SHP77 (cell line): ENCODE data around the gene NACC1.

Experiments
- DNase-seq, 2 experiments: peaks; one replicate each; lab custom pipeline; 2025; lab: John Stamatoyannopoulos, UW

Gene NACC1

DNA sequence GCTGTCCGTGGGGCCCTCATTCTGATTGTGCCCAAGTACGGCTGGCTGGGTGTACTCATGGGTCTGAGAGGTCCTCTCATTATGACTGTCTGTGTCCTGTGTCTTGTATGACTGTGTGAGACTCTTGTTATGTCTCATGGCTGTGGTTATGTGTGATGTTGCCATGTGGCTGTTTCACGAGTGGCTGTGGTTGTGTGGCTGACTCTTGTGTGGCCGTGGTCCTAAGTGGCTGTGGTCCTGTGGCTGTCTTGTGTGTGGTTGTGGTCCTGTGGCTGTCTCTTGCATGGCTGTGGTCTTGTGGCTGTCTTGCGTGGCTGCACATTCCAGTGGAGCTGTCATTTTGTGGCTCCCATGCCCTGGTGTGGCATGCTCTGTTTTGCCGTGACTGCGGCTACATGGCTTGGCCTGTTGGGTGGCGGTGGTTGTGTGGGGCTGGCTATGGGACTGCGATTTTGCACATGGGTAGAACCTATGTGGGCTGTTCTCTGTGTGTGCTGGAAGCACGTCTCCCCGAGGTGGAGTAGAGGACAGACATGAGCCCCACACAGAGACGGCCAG lies 18.0 kb upstream of the NACC1 start:
- DNase-seq = no peak

- no peak for DNase-seq
These were observed 17.0 kb upstream of the NACC1 start for GRCh38 chr19:13100841-13101589.

GRCh38 chr19:13101590-13102415 lies 16.3 kb upstream of the NACC1 start:
- no peak for DNase-seq

DNA sequence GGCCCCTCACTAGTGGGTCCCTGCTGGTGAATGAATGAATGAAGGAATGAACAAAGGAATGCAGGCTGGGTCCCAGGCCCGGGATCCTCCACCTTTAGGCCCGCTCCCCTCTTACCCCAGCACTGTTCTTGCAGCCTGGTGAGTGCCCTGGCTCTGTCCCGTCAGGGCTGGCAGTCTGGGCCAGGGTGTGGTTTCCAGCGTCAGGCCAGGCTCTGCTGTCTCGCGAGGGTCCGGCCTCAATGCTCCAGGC lies 15.7 kb upstream of the NACC1 start:
- DNase-seq = no peak

GRCh38 chr19:13102666-13103580 lies 15.1 kb upstream of the NACC1 start, which contains the start of gene LYL1:
Gene LYL1 (minus strand): TSS chr19:13102858. CDS start chr19:13101171, 1,687 bp downstream.
- DNase-seq = no peak

- DNase-seq = no peak
These were observed 14.3 kb upstream of the NACC1 start for GRCh38 chr19:13103581-13104359.

DNA sequence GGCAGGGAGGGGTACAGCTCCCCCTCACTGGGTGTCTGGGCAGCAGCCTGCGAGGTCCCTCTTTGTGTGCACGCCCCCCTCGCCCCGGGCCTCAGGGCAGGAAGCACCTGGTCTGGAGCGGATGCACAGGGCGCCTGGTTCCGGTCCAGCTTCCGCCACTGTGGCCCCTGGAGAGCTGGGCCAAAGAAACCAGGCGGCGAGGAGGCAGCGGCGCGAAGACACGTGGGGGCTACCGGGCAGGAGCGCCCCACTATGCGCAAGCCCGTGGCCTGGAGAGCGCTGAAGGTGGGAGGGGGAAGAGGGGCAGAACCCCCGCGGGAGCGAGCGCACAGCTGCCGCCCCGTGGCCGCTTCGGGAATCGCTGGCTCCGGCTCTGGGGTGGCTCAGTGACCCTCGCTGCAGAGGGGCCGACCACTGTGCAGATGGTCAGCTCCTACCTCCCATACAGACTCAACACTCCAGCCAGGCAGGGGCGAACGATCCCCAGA lies 13.7 kb upstream of the NACC1 start:
- no peak for DNase-seq

DNA sequence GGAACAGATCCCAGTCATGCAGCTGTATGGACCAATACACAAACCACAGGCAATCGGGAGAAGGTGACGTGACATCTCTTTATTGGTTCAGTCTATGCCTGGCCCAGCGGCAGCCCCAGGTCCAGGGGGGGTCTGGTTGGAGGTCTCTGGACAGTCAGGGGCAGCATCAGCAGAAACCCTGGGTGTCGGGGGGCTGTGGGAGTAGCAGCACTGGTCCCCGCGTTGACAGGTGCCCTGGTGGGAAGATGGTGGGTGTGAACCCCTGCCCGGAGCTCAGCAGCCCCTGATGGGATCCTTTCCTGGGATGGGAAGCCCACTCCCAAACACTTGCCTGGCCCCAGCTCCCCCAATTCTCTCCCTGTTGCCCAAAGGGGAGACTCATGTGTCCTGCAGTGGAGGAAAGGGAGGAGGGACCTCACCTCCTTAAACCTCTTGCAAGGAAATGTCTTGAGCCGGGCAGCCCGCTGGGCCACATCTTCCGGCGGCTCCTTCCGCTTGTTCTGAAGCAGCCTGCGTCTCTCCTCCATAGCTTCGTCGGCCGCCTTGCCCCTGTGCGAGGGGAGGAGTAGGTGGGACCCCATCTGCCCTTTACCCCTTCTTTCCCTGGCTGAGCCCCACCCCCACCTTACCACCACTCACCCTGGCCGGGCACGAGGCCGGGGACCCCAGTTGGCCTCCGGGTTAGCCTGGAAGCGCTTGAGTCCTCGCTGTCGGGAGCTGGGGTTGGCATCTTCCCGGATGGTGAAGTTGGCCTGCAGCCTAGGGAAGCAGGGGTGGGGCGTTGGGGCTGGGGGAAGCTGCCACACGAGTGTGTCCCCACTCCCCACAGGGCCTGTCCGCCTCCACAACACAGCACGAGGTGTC lies 13.0 kb upstream of the NACC1 start:
- DNase-seq = no peak

DNA sequence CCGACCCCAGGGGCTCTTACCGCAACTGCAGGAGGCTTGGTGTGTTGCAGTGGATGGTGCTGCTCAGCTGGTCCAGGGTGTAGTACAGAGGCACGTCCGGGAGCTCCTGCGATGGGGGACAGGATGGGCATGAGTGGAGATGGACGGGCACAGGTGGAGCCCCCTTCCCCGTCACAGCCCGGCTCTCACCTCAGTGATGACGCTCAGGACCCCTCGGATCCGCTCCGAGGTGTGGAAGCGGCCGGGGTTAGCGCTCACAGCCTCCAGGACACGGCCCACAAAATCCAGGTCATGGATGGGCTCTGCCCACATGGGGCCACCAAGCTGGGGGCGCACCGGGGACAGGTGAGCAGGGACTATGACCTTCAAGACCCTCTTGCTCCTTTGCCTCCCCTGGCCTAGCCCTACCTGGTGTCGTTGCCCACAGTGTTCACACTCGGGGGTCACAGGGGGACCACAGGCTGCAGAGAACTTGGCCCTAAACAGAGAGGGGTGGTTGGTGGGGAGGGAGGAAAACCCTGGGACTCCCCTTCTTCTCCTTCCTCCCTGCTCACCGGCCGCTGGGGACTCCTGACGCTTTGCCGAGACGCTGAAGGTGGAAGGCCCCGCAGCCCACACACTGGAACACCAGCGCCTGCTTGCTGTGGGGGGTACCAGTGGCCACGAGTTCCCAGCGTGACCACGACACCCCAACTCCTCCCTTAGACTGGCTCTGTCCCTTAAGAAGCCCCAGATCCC lies 8.5 kb upstream of the NACC1 start:
- no peak for DNase-seq

GRCh38 chr19:13110099-13110610 lies 7.9 kb upstream of the NACC1 start:
- DNase-seq = no peak

GRCh38 chr19:13112555-13112954 lies 5.5 kb upstream of the NACC1 start:
- no peak for DNase-seq

DNA sequence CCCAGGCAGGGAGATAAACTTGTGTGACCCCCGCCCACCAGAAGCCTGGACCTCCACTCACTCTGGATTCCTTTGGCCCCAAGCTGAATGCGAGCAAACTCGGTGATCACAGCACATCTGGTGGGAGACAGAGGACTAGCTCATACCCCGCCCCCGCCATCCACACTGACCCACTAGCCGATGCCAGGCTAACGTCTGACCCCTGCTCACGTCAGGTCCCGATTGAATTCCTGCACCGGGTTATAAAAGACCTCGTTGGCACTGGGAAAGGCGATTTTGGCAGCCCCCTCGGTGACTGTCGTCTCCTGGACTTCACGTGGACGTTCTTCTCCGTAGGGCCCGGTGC lies 2.2 kb upstream of the NACC1 start:
- no peak for DNase-seq

DNA sequence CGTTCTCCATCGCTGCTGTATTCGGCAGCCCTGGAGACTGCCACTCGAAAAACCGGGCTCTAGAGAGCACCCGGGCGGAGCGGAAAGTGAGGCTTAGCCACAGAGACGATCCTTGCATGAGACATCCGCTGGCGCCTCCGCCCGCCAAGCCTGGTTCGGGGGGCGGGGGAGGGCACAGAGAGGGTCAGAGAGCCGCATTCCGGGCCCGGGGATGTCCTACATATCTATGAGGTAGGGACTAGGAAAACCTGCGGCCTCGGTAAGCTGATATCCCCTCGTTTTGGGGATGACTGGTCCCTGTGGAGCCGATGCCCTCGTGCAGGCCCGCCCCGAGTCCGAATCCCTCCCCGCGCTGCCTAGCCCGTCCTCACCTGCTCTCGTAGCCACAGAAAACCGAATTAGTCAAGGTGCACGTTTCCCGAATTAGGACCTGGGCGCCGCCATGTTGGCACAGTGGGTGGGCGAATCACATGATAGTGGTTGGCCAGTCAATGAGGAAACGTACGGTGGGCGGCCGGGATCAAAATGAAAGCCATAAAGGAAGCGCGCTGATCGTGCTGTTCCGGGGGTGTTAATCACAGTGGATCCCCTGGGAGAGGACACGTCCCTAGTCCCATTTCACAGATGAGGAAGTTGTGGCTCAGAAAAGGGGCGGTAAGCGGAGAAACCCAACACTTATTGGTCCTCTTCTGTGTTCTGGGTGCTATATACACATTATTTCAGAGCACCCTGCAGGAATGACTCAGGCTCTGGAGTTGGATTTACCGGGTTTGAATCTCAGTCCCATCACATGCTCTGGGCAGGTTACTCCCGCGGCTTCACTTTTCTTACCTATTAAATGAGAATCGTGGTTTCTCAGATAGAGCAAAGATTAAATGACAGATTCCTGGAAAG lies 1.5 kb upstream of the NACC1 start, which contains the start of gene TRMT1:
TRMT1 (minus strand) TSS at position 459 of the 894 bp plus-strand sequence; CDS start at position 118, 341 bp downstream.
- peak; percentile 89 to 92 for DNase-seq

- no peak for DNase-seq
These were observed 790 bp upstream of the NACC1 start for GRCh38 chr19:13117176-13117771.

DNA sequence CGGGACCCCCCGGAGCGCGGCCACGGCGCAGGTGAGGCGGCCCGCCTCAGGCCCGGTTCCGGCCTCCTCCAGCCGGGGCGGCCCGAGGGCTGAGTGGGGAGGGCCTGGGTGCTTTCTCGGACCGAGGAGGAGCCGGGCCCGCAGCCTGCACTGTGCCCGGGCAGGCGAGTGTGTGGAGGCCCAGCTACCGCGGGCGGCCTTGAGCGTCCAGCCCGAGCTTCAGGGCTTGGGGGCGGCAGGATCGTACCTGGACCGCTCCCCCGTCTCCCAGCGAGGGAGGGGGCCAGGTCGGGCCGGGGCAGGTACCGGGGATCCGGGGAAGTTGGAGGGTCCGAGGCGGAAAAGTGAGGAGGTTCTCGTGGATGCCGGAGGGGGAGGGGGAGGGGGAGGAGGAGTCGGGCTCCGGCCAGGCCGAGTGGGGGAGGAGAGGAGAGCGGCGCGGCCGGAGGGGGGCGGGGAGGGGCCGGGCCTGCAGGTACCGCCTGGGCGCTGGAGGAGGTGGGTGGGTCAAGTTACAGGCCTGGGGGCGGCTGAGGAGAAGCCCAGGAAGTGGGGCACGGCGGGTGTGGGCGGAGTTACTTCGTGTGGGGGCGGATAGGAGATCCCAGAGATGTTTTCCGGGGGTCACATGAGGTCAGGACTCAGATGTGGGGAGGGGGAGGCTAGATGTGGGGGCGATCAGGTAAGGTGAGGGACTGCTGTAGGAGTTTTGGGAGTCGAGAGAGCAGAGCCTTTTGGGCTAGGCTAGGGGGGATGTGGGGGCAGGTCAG lies 545 bp downstream of the NACC1 start:
- DNase-seq = peak in 1 of 2 experiments; percentile 38

- DNase-seq = no peak
These were observed 1.6 kb downstream of the NACC1 start for GRCh38 chr19:13119627-13120026.

GRCh38 chr19:13120031-13120430 lies 2.0 kb downstream of the NACC1 start:
- no peak for DNase-seq
